ENCODE data around the gene AQP12A. TPM values are rescaled to one million over a fixed set of nuclear protein-coding genes. Genes with fewer than 3 reads are reported as not detected.

The AQP12A gene
- total and polyA plus RNA-seq, 9 of the 15 experiments (the other 6 are each of a cell fraction or from before 2014, with no cell fraction given) = not detected

- ChIA-PET POLR2A (no interaction called here), CTCF (ENCODE audit: low intra/inter-chr PET ratio) (no interaction called here)
- Histone ChIP-seq H3K36me3 (ENCODE audit: control insufficient read depth, insufficient read depth, low read length) (no peaks in the 10 kb centered on the region), H4K20me1 (replicated peaks; ENCODE audit: control insufficient read depth, insufficient read depth, low read length) (no peaks in the 10 kb centered on the region), H3K79me2 (ENCODE audit: control insufficient read depth, insufficient read depth, low read length) (no peaks in the 10 kb centered on the region), H3K9me1 (ENCODE audit: control insufficient read depth, insufficient read depth, low read length) (no peaks in the 10 kb centered on the region), H3K4me3 (no peak overlapping the region), H2AFZ (ENCODE audit: low read depth, low read length) (no peak overlapping the region), H3K9ac (ENCODE audit: insufficient read depth in 1 of 2, low read depth in 2 of 2, low read length in 2 of 2) (no peak overlapping the region), H3K4me1 (replicated peaks in 1 of 2; ENCODE audit: control insufficient read depth in 2 of 2, insufficient read depth in 2 of 2, low read length in 2 of 2) (no peaks in the 10 kb centered on the region), H3K27me3 (ENCODE audit: control insufficient read depth in 2 of 2, insufficient read depth in 2 of 2, low read length in 2 of 2) (peaks cover 0 to 47% of the 10 kb centered on the region in 2 experiments; a peak in 4 of 5 replicates), H3K4me2 (ENCODE audit: insufficient read depth, low read length) (no peak overlapping the region), H3K9me3 (replicated peaks; ENCODE audit: control insufficient read depth, insufficient read depth, low read depth, low read length) (no peaks in the 10 kb centered on the region), H3K27ac (ENCODE audit: extremely low read depth, low read depth, low read length) (no peak overlapping the region)
- intact Hi-C loops (cut with micrococcal nuclease) (loop anchor here (10.0 kb wide), 1 partner anchor 188 kb away; no protein-coding TSS in a partner anchor), in situ Hi-C loops (cut with MboI) (no loop called here)
- ATAC-seq (no peak), FAIRE-seq (no peak), DNase-seq (ENCODE audit: extremely low read depth in 1 of 4, low spot score in 3 of 4) (no peak)
- WGBS (ENCODE audit: insufficient coverage, low coverage, missing lambda C conversion rate) = 0% methylated on average over 4 of the region's 9 CpGs
- no TSS peak for BruUV-seq (replicated peaks)
- no peak for TF ChIP-seq ZBTB2 (IDR thresholded peaks at IDR 0.05)
- TF ChIP-seq TCF15 (CRISPR knock-in tag; IDR thresholded peaks at IDR 0.05) = no peak
- TF ChIP-seq ZNF224 (CRISPR knock-in tag; IDR thresholded peaks at IDR 0.05) = no peak
- no peak for TF ChIP-seq RFX5 (IDR thresholded peaks at IDR 0.05; ENCODE audit: low read depth, low read length)
- no peak for TF ChIP-seq TCF7L2 (IDR thresholded peaks at IDR 0.05; ENCODE audit: low read depth, low read length)
- TF ChIP-seq JUND (IDR thresholded peaks at IDR 0.05; ENCODE audit: borderline replicate concordance, low read depth, low read length) = no peak
- no peak for TF ChIP-seq JUND (tag; IDR thresholded peaks at IDR 0.05; ENCODE audit: borderline replicate concordance, low read depth, low read length)
- no peak for TF ChIP-seq KLF6 (CRISPR knock-in tag; IDR thresholded peaks at IDR 0.05; ENCODE audit: borderline replicate concordance)
- no peak for TF ChIP-seq STAT5A (IDR thresholded peaks at IDR 0.05; ENCODE audit: borderline replicate concordance, low read length)
- no peak for TF ChIP-seq CCAR2 (IDR thresholded peaks at IDR 0.05; ENCODE audit: low read depth, low read length)
Measured at GRCh38 chr2:240702640-240703011, 11.0 kb downstream of the AQP12A start.
